Activated CD4-positive, alpha-beta T cell treated with anti-CD3 and anti-CD28 coated beads, Interleukin-2, amount 50 U/mL, for 48 hours (primary cell): ENCODE data around the gene CREBRF.
"Not testable (repeated sequence)": the region's sequence is repeated elsewhere in the genome, so short reads cannot be mapped to it uniquely, and the experiment has no call there.

Source experiments
- DNase-seq, 2 experiments: peaks; one replicate each; pipeline ENCODE4 v3.0.0-alpha.2; 2020

Gene CREBRF

GRCh38 chr5:173055983-173056782 is at the start of gene CREBRF:
Gene CREBRF, plus strand, starts transcription at chr5:173056352. Its CDS starts 24,424 bp downstream, at chr5:173080776.
- DNase-seq: peak; percentile 97

GRCh38 chr5:173010021-173010420 is 46.1 kb upstream of the CREBRF start:
- peak; percentile 31 to 34 for DNase-seq

GRCh38 chr5:173010547-173011464 is 45.3 kb upstream of the CREBRF start:
- DNase-seq: no peak

- DNase-seq: no peak
These were observed 44.6 kb upstream of the CREBRF start for GRCh38 chr5:173011566-173011965.

- DNase-seq: no peak
These were observed 43.3 kb upstream of the CREBRF start for GRCh38 chr5:173012882-173013281.

GRCh38 chr5:173014671-173015070 is 41.5 kb upstream of the CREBRF start:
- DNase-seq: no peak

GRCh38 chr5:173015192-173015591 is 41.0 kb upstream of the CREBRF start:
- DNase-seq: no peak

- no peak for DNase-seq
These were observed 40.3 kb upstream of the CREBRF start for GRCh38 chr5:173015598-173016455.

- no peak for DNase-seq
These were observed 39.5 kb upstream of the CREBRF start for GRCh38 chr5:173016598-173017046.

- not testable (repeated sequence) for DNase-seq
These were observed 39.1 kb upstream of the CREBRF start for GRCh38 chr5:173017087-173017486.

GRCh38 chr5:173018358-173018757 is 37.8 kb upstream of the CREBRF start:
- DNase-seq: no peak

GRCh38 chr5:173020154-173020581 is 36.0 kb upstream of the CREBRF start:
- DNase-seq: no peak

GRCh38 chr5:173020643-173021042 is 35.5 kb upstream of the CREBRF start:
- DNase-seq: no peak

GRCh38 chr5:173025651-173026050 is 30.5 kb upstream of the CREBRF start:
- no peak for DNase-seq

GRCh38 chr5:173027905-173028304 is 28.2 kb upstream of the CREBRF start:
- no peak for DNase-seq

GRCh38 chr5:173028811-173029327 is 27.3 kb upstream of the CREBRF start:
- DNase-seq: no peak

- DNase-seq: no peak
These were observed 26.6 kb upstream of the CREBRF start for GRCh38 chr5:173029499-173029921.

GRCh38 chr5:173032096-173032495 is 24.1 kb upstream of the CREBRF start:
- not testable (repeated sequence) for DNase-seq

GRCh38 chr5:173032730-173033129 is 23.4 kb upstream of the CREBRF start:
- DNase-seq: no peak

GRCh38 chr5:173033923-173034322 is 22.2 kb upstream of the CREBRF start:
- no peak for DNase-seq

GRCh38 chr5:173035904-173036707 is 20.0 kb upstream of the CREBRF start:
- peak; percentile 69 to 78 for DNase-seq
